Measurements from ENCODE around the gene VCL. TPM values are rescaled to one million over a fixed set of nuclear protein-coding genes. Genes with fewer than 3 reads are reported as not detected.
"Not testable (repeated sequence)": the region's sequence is repeated elsewhere in the genome, so short reads cannot be mapped to it uniquely, and the experiment has no call there.

Gene VCL
- total RNA-seq, 2 experiments from 2014 or later: 20.7 to 22.7 TPM

DNA sequence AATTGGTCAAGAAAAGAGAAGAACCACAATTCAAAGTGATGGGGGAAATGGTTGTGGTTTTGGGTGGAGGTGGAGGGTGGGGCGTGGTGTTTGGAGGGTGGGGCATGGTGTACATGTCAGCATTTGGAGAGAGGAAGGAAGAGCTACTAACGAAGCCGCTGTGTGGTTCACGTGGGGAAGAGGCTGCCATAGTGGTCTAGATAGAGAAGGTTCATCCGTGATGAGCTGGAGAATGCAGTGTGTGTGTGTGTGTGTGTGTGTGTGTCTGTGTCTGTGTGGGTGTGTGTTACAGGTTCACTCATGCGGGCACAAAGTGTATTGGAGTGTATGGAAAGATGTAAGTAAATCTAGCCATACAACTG lies 6.1 kb upstream of the VCL start:
- DNase-seq: peak; percentile 83
- ChIA-PET POLR2A (interaction anchor here (0.5 to 0.6 kb wide), 4 partner anchors 33 to 148 kb away, joined by 3 read pairs; no protein-coding TSS in a partner anchor), CTCF (interaction anchor here (1.3 to 2.0 kb wide), 2 partner anchors 35 to 40 kb away, joined by 3 to 9 read pairs; no protein-coding TSS in a partner anchor)
- Mint-ChIP-seq H3K9me3 (ENCODE audit: low read depth) (no peaks in the 10 kb centered on the region), H3K27me3 (no peaks in the 10 kb centered on the region), H3K27ac (peak overlapping the region; percentile 83), H3K4me1 (peaks cover 34% of the 10 kb centered on the region), H3K4me3 (peak overlapping the region; percentile 28), H3K36me3 (ENCODE audit: low read depth) (no peaks in the 10 kb centered on the region)
- intact Hi-C loops (cut with DNase I, micrococcal nuclease): loop anchor here in 1 of 2 experiments (10.0 kb wide), 2 partner anchors 747 to 1243 kb away; partner anchors contain the start of genes COMTD1 and DNAJC9
- ATAC-seq: peak; percentile 98

GRCh38 chr10:73992899-73993788 lies 4.8 kb upstream of the VCL start:
- POLR2A ChIA-PET: interaction anchor here (0.6 kb wide), 1 partner anchor 98 kb away, joined by 3 read pairs; no protein-coding TSS in a partner anchor
- CTCF ChIA-PET: interaction anchor here (0.8 to 2.0 kb wide), 2 partner anchors 36 to 89 kb away, joined by 3 to 9 read pairs; no protein-coding TSS in a partner anchor
- H3K27ac Mint-ChIP-seq: peak overlapping the region; percentile 51
- H3K9me3 Mint-ChIP-seq (ENCODE audit: low read depth): no peaks in the 10 kb centered on the region
- H3K4me3 Mint-ChIP-seq: no peak overlapping the region
- peaks cover 34% of the 10 kb centered on the region for H3K4me1 Mint-ChIP-seq
- intact Hi-C loops (cut with DNase I, micrococcal nuclease): loop anchor here in 1 of 2 experiments (10.0 kb wide), 2 partner anchors 748 to 1242 kb away; partner anchors contain the start of genes COMTD1 and DNAJC9
- H3K36me3 Mint-ChIP-seq (ENCODE audit: low read depth): no peaks in the 10 kb centered on the region
- H3K27me3 Mint-ChIP-seq: no peaks in the 10 kb centered on the region
- peak; percentile 45 for DNase-seq
- ATAC-seq: no peak

DNA sequence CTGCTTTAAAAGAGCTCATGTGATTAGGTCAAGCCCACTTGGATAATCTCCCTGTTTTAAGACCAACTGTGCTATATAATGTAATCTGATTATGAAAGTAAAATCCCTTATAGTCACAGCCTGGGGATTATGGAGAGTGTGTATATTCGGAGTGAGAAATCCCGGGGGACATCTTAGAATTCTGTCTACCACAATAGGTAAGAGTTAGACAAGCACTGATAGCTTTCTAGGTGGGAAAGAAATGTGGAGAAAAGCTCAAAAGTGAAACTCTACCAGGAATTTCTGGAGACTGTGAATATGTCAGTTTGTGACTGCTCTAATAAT lies 2.9 kb upstream of the VCL start:
- ChIA-PET POLR2A (interaction anchor here (0.6 kb wide), 1 partner anchor 1239 kb away, joined by 7 read pairs; no protein-coding TSS in a partner anchor), CTCF (interaction anchor here (0.6 to 1.4 kb wide), 8 partner anchors 10 to 1736 kb away, joined by 3 to 8 read pairs (median 3); no protein-coding TSS in a partner anchor)
- DNase-seq (no peak), ATAC-seq (no peak)
- H3K4me3 Mint-ChIP-seq: no peak overlapping the region
- H3K36me3 Mint-ChIP-seq (ENCODE audit: low read depth): peaks cover 2% of the 10 kb centered on the region
- intact Hi-C loops (cut with DNase I, micrococcal nuclease): loop anchor here (5.0 to 10.0 kb wide), 6 partner anchors 38 to 1240 kb away; partner anchors contain the start of genes COMTD1 (in 1 of the 2), DNAJC9 (in 1 of the 2), P4HA1 (in 1 of the 2) and SAMD8 (in 1 of the 2)
- H3K9me3 Mint-ChIP-seq (ENCODE audit: low read depth): no peaks in the 10 kb centered on the region
- no peaks in the 10 kb centered on the region for H3K27me3 Mint-ChIP-seq
- peaks cover 44% of the 10 kb centered on the region for H3K4me1 Mint-ChIP-seq
- no peak overlapping the region for H3K27ac Mint-ChIP-seq

- Mint-ChIP-seq H3K4me1 (peaks cover 44% of the 10 kb centered on the region), H3K9me3 (ENCODE audit: low read depth) (no peaks in the 10 kb centered on the region), H3K4me3 (peak overlapping the region; percentile 89), H3K27ac (peak overlapping the region; percentile 97), H3K27me3 (no peaks in the 10 kb centered on the region), H3K36me3 (ENCODE audit: low read depth) (peaks cover 3% of the 10 kb centered on the region)
- intact Hi-C loops (cut with DNase I, micrococcal nuclease): loop anchor here (1.0 to 10.0 kb wide), 10 partner anchors 40 to 1237 kb away; partner anchors contain the start of genes ADK (in 1 of the 2), COMTD1 (in 1 of the 2), DNAJC9 (in 1 of the 2) and KAT6B (in 1 of the 2)
- CTCF ChIA-PET: interaction anchor here (1.1 to 1.6 kb wide), 2 partner anchors 57 to 111 kb away, joined by 3 to 5 read pairs; no protein-coding TSS in a partner anchor
- peak; percentile 75 for ATAC-seq
- POLR2A ChIA-PET: interaction anchor here (0.6 kb wide), 1 partner anchor 18 kb away, joined by 3 read pairs; no protein-coding TSS in a partner anchor
- no peak for DNase-seq
These were observed 492 bp upstream of the VCL start for GRCh38 chr10:73997461-73997786.

DNA sequence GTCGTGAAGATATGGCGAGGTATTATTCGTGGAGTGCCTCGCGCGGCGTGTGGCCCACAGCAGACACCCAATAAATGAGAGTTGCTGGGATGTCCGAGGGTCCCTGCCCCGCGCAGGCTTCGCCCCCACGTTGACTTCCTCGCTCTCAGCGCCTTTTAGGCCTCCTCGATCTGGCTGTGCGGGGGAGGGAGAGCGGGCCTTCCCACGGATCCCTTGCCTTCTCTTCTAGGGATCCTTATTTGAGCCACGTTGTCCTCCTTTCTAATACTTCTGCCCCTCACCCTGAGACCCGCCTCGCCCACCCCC lies 660 bp downstream of the VCL start:
- DNase-seq: peak; percentile 41
- POLR2A ChIA-PET: interaction anchor here (0.6 to 1.6 kb wide), 2 partner anchors 42 to 156 kb away, joined by 3 to 9 read pairs; no protein-coding TSS in a partner anchor
- no peak for ATAC-seq
- no peaks in the 10 kb centered on the region for H3K27me3 Mint-ChIP-seq
- H3K9me3 Mint-ChIP-seq (ENCODE audit: low read depth): no peaks in the 10 kb centered on the region
- peaks cover 35% of the 10 kb centered on the region for H3K4me1 Mint-ChIP-seq
- CTCF ChIA-PET: no interaction called here
- peak overlapping the region; percentile 89 for H3K4me3 Mint-ChIP-seq
- intact Hi-C loops (cut with DNase I, micrococcal nuclease): loop anchor here (1.0 to 10.0 kb wide), 9 partner anchors 41 to 1236 kb away; partner anchors contain the start of genes COMTD1 (in 1 of the 2), DNAJC9 (in 1 of the 2), NDST2 (in 1 of the 2) and P4HA1 (in 1 of the 2)
- peaks cover 5% of the 10 kb centered on the region for H3K36me3 Mint-ChIP-seq (ENCODE audit: low read depth)
- peak overlapping the region; percentile 59 for H3K27ac Mint-ChIP-seq

DNA sequence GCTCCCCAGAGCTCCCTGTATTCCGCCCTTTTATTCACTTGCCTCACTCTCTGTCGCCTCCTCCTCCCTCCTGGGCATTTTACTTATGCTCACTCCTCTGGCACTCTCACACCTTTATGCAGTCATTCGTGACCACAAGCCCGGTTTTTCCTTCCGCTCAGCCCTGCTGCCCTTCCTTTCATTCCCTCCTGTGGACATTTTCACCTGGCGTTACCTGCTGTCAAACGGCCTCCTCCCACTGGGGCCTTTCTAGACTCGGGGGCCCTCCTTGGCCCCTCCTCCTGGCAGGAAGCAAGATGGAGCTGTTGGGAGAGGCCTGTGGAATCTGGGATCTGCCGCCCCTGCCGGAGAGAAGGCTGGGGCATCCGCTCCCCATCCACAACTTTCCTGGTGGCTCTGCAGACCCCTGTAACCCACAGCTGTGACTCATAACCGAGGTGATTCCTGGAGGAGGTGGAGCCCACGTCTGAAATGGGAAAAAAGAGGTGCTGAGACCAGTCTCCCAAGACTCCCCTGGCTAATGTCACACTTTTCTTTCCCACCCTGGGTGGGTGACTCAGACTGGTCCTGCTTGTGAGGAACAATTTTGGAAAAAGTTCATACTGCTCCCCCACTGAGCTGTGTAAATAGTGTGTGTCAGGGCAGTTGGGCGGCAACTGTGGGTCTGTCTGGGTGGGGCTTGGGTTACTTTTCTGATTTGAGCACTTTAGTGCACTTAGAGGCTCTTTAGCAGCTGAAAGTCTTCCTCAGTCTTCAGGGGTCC lies 1.2 kb downstream of the VCL start:
- intact Hi-C loops (cut with DNase I, micrococcal nuclease): loop anchor here (1.0 to 10.0 kb wide), 9 partner anchors 42 to 1236 kb away; partner anchors contain the start of genes COMTD1 (in 1 of the 2), DNAJC9 (in 1 of the 2), NDST2 (in 1 of the 2) and P4HA1 (in 1 of the 2)
- ATAC-seq: no peak
- Mint-ChIP-seq H3K27ac (peak overlapping the region; percentile 59), H3K9me3 (ENCODE audit: low read depth) (no peaks in the 10 kb centered on the region), H3K27me3 (no peaks in the 10 kb centered on the region), H3K4me3 (peak overlapping the region; percentile 89), H3K36me3 (ENCODE audit: low read depth) (peaks cover 5% of the 10 kb centered on the region), H3K4me1 (peaks cover 33% of the 10 kb centered on the region)
- POLR2A ChIA-PET: interaction anchor here (0.6 to 1.6 kb wide), 3 partner anchors 43 to 183 kb away, joined by 3 to 9 read pairs (median 5); no protein-coding TSS in a partner anchor
- CTCF ChIA-PET: interaction anchor here (0.7 to 1.4 kb wide), 5 partner anchors 10 to 113 kb away, joined by 3 to 5 read pairs (median 3); no protein-coding TSS in a partner anchor
- peak; percentile 44 for DNase-seq

DNA sequence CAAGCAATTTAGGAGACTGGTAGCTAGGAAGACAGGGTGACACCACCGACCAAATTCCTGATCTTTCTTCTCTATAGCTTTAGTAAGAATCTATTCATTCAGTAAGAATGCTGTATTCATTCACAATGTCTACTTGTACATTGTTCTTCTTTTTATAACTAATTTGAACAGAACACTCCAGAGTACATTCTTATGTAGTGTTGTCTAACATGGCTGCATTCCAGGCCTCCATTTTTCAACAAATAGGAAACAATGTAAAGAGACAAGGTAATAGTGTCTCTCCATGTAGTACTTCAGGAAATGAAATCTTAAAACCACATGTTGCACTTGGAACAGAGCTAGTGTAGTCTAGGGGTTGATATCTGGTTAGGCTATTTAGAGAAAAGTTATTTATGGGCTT lies 1.8 kb downstream of the VCL start:
- DNase-seq (no peak), ATAC-seq (no peak)
- peaks cover 5% of the 10 kb centered on the region for H3K36me3 Mint-ChIP-seq (ENCODE audit: low read depth)
- no peaks in the 10 kb centered on the region for H3K9me3 Mint-ChIP-seq (ENCODE audit: low read depth)
- intact Hi-C loops (cut with DNase I, micrococcal nuclease): loop anchor here (2.0 to 10.0 kb wide), 7 partner anchors 42 to 1235 kb away; partner anchors contain the start of genes COMTD1 (in 1 of the 2), DNAJC9 (in 1 of the 2), P4HA1 (in 1 of the 2) and SAMD8 (in 1 of the 2)
- peak overlapping the region; percentile 59 for H3K27ac Mint-ChIP-seq
- no peaks in the 10 kb centered on the region for H3K27me3 Mint-ChIP-seq
- peak overlapping the region; percentile 89 for H3K4me3 Mint-ChIP-seq
- H3K4me1 Mint-ChIP-seq: peaks cover 35% of the 10 kb centered on the region
- ChIA-PET POLR2A (interaction anchor here (0.6 to 1.6 kb wide), 2 partner anchors 43 to 183 kb away, joined by 3 to 5 read pairs; no protein-coding TSS in a partner anchor), CTCF (interaction anchor here (0.6 to 1.4 kb wide), 9 partner anchors 9 to 263 kb away, joined by 3 to 5 read pairs (median 3); no protein-coding TSS in a partner anchor)

GRCh38 chr10:74000244-74000643 lies 2.3 kb downstream of the VCL start:
- DNase-seq; H3K36me3 Mint-ChIP-seq (ENCODE audit: low read depth); H3K9me3 Mint-ChIP-seq (ENCODE audit: low read depth); H3K27me3 Mint-ChIP-seq; POLR2A ChIA-PET; H3K27ac Mint-ChIP-seq; ATAC-seq; intact Hi-C loops (cut with DNase I, micrococcal nuclease); H3K4me3 Mint-ChIP-seq: not testable (repeated sequence)
- H3K4me1 Mint-ChIP-seq: peaks cover 38% of the 10 kb centered on the region
- CTCF ChIA-PET: interaction anchor here (0.6 to 1.4 kb wide), 8 partner anchors 8 to 262 kb away, joined by 3 to 5 read pairs (median 3); no protein-coding TSS in a partner anchor

DNA sequence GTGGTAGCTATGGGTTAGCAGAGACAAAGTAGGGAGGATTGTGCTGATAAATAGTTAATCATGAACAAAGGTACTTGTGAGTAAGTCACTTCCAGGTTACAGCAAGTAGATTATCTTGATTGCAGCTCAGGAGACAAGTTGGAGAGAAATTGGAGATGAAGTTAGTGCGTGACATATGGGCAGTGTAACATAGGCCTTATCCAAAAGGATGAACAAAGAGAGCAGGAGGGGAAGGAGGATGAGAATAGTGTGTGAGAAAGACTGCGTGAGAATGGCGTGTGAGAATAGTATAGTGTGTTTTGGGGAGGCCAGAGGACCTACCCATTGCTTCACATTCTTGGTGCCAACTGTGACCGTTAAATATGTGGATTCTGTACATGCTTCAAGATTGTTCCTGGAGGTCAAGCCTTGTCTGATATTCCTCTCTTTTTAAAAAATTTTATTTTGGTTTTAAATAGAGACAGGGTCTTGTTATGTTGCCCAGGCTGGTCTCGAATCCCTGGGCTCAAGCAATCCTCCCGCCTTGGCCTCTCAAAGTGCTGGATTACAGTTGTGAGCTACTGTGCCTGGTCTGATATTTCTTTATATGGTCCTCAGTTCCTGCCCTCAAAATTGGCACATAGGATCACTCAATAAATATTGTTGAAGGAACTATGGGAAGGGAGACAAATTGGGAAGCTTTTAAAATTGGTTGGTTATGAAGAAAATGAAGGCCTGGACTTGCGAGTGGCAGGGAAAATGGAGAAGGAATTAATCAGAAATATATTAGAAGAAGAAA lies 3.2 kb downstream of the VCL start:
- Mint-ChIP-seq H3K36me3 (ENCODE audit: low read depth) (peaks cover 5% of the 10 kb centered on the region), H3K9me3 (ENCODE audit: low read depth) (no peaks in the 10 kb centered on the region), H3K27ac (no peak overlapping the region), H3K4me3 (no peak overlapping the region), H3K4me1 (peaks cover 39% of the 10 kb centered on the region), H3K27me3 (no peaks in the 10 kb centered on the region)
- POLR2A ChIA-PET: no interaction called here
- intact Hi-C loops (cut with DNase I, micrococcal nuclease): no loop called here
- ATAC-seq (no peak), DNase-seq (no peak)
- CTCF ChIA-PET: interaction anchor here (0.8 to 1.2 kb wide), 4 partner anchors 11 to 190 kb away, joined by 3 to 4 read pairs (median 3); no protein-coding TSS in a partner anchor

- no peak overlapping the region for H3K4me3 Mint-ChIP-seq
- H3K27ac Mint-ChIP-seq: no peak overlapping the region
- intact Hi-C loops (cut with DNase I, micrococcal nuclease): no loop called here
- H3K4me1 Mint-ChIP-seq: peaks cover 39% of the 10 kb centered on the region
- CTCF ChIA-PET: no interaction called here
- POLR2A ChIA-PET: no interaction called here
- peaks cover 7% of the 10 kb centered on the region for H3K36me3 Mint-ChIP-seq (ENCODE audit: low read depth)
- DNase-seq (no peak), ATAC-seq (no peak)
- H3K9me3 Mint-ChIP-seq (ENCODE audit: low read depth): no peaks in the 10 kb centered on the region
- no peaks in the 10 kb centered on the region for H3K27me3 Mint-ChIP-seq
These were observed 8.4 kb downstream of the VCL start for GRCh38 chr10:74006269-74006668.

All from activated CD4-positive, alpha-beta T cell treated with anti-CD3 and anti-CD28 coated beads for 36 hours (primary cell).